Measurements from ENCODE around the gene HCK.
"Not testable (repeated sequence)": the region's sequence is repeated elsewhere in the genome, so short reads cannot be mapped to it uniquely, and the experiment has no call there.

HCK gene

GRCh38 chr20:32109392-32110172 lies 57.5 kb downstream of the HCK start, which contains the start of gene TM9SF4:
Gene TM9SF4 (plus strand): TSS chr20:32109714. CDS start chr20:32109741, 27 bp downstream.
- DNase-seq, result peak; percentile 90

- DNase-seq, result no peak
These were observed 58.2 kb downstream of the HCK start for GRCh38 chr20:32110173-32110704.

GRCh38 chr20:32110727-32111126 lies 58.7 kb downstream of the HCK start:
- no peak for DNase-seq

- no peak for DNase-seq
These were observed 59.2 kb downstream of the HCK start for GRCh38 chr20:32111156-32111686.

- no peak for DNase-seq
These were observed 59.7 kb downstream of the HCK start for GRCh38 chr20:32111753-32112152.

- DNase-seq, result peak; percentile 2
These were observed 60.8 kb downstream of the HCK start for GRCh38 chr20:32112841-32113240.

- no peak for DNase-seq
These were observed 61.7 kb downstream of the HCK start for GRCh38 chr20:32113591-32114260.

- no peak for DNase-seq
These were observed 62.4 kb downstream of the HCK start for GRCh38 chr20:32114305-32114960.

GRCh38 chr20:32115211-32115767 lies 63.2 kb downstream of the HCK start:
- no peak for DNase-seq

- DNase-seq, result no peak
These were observed 64.1 kb downstream of the HCK start for GRCh38 chr20:32116079-32116521.

GRCh38 chr20:32116796-32117195 lies 64.8 kb downstream of the HCK start:
- not testable (repeated sequence) for DNase-seq

- DNase-seq, result not testable (repeated sequence)
These were observed 66.4 kb downstream of the HCK start for GRCh38 chr20:32118427-32118826.

- no peak for DNase-seq
These were observed 67.7 kb downstream of the HCK start for GRCh38 chr20:32119734-32120133.

- DNase-seq, result not testable (repeated sequence)
These were observed 69.9 kb downstream of the HCK start for GRCh38 chr20:32121908-32122307.

GRCh38 chr20:32123088-32123487 lies 71.0 kb downstream of the HCK start:
- no peak for DNase-seq

- DNase-seq, result no peak
These were observed 72.9 kb downstream of the HCK start for GRCh38 chr20:32124916-32125454.

GRCh38 chr20:32125506-32125905 lies 73.5 kb downstream of the HCK start:
- DNase-seq, result no peak

GRCh38 chr20:32126919-32127318 lies 74.9 kb downstream of the HCK start:
- DNase-seq, result no peak

GRCh38 chr20:32127347-32127746 lies 75.3 kb downstream of the HCK start:
- no peak for DNase-seq

- DNase-seq, result no peak
These were observed 76.1 kb downstream of the HCK start for GRCh38 chr20:32128167-32128566.

GRCh38 chr20:32129863-32130262 lies 77.8 kb downstream of the HCK start:
- DNase-seq, result no peak

- DNase-seq, result no peak
These were observed 78.3 kb downstream of the HCK start for GRCh38 chr20:32130352-32130751.

GRCh38 chr20:32130965-32131364 lies 78.9 kb downstream of the HCK start:
- DNase-seq, result no peak

Measured in stimulated activated naive CD4-positive, alpha-beta T cell treated with Interleukin-2 at 50 U/mL for 16 hours (primary cell).